GM19099 (cell line): ENCODE measurements around the gene PKP1.

Experiments used
- POLR2A ChIP-seq: IDR thresholded peaks from 3 replicates; pipeline ENCODE4 v1.6.1; 2011; ENCODE audit warnings: low read depth; ENCODE audit not compliant: insufficient read length; ENCODE audit errors: extremely low read depth

PKP1 gene

DNA sequence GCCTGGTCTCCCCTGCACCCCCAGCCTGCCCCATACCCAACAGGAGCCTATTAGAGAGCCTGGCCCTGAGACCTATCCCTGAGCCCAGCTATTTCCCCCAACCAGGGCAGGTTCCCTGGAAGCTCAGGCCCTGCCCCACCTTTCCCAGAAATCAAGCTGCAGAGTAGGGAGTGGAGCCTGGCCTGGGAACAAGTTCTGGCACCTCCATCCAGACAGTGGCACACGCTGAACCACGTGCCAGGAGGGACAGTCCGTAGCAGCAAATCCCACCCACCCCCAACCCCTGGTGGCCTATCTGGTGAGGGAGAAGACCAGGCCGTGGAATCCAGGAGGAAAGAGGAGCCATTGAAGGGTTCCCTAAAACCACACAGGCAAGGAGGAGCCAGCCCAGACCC is 71.6 kb downstream of the PKP1 start:
- no peak for TF ChIP-seq POLR2A

DNA sequence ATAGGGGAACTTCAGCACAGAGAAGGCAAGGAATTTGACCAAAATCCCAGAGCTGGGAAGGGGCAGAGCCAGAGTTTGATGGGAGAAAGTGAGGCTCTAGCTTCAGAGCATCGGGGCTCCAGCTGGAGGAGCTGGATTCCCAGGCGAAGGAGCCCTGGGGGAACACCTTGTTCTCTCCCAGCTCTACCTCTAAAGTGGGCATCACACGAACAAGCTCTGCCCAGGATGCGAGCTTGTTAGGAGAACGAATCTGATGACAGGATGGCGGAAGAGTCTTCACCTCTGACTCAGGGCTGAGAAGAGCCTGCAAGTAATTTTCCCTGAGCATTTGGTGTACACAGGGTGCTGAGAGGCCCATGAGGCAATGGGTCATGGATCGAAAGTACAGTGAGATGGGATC is 72.2 kb downstream of the PKP1 start:
- TF ChIP-seq POLR2A: no peak

DNA sequence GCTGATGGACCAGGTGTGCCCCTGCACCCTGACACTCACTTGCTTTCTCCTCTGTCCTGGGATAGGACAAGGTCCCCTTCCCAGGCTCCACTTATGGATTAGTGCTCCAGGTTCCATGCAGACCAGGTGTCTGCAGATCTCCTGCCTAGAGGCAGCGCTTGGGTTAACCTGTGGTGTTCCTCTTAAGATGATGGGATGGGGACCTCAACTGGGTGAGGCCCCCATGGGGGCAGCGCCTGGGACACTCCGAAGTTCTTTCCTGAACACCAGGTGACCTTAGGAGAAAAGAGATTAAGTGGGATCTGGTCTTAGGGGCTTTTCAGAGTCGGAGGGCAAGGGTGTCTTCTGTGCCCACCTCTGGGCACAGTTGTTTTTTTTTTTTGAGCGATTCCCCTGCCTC is 72.9 kb downstream of the PKP1 start:
- no peak for TF ChIP-seq POLR2A

DNA sequence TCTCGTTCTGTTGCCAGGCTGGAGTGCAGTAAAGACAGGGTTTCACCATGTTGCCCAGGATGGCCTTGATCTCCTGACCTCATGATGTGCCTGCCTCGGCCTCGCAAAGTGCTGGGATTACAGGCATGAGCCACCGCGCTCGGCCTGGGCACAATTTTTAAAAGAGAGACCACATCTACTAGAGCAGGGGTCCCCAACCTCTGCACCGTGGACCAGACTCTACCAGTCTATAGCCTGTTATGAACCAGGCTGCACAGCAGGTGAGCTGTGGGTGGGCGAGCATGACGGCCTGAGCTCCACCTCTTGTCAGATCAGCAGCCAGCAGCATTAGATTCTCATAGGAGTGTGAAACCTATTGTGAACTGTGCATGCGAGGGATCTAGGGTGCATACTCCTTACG is 73.4 kb downstream of the PKP1 start:
- TF ChIP-seq POLR2A: no peak

DNA sequence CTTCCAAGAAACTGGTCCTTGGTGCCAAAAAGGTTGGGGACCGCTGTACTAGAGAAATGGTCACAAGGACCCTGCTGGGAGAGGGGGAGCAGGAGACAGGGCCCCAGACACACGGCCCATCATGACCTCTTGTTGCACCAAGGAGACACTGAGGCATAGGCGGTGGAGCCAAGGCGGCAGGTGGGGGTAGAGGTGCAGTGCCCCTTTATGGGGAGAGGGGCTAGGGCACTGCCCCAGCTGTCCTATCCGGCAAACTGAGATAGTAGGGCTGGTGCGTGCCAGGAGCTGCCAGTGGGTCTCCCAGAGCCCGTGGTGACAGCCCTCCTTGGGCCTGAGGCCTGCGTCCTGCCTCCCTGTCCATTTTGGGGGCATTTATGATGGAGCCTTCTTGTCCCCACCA is 73.9 kb downstream of the PKP1 start:
- no peak for TF ChIP-seq POLR2A

DNA sequence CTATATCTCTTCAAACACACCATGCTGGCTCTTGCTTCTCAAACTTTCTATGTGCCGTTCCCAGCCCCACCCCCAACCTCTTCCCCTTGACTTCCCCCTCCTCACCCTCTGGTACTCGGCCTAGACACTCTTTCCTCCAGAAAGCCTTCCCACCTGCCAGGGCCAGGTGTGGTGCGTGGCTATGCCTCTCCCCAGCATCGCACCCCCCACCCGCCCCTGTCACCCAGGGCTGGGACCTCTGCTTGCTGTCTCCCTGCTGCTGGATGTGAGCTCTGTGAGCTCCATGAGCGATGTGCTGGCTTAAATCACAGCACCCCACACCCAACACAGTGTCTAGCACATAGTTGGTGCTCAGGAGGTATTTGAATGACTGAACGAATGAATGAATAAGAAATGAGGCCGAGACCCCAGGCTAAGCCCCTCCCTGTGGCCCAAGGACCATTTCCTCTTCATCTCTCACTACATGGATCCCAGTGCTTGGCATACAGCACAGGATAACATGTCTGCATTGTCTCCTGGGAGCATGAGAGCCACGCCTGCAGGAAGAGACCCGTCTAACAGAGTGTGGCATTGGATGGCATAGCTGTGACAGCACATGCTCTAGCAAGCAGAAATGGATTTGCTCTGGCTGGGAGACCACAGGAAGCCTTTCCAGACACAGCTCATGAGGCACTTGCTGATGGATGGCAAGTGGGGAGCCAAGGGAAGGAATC is 74.5 kb downstream of the PKP1 start:
- TF ChIP-seq POLR2A: no peak

DNA sequence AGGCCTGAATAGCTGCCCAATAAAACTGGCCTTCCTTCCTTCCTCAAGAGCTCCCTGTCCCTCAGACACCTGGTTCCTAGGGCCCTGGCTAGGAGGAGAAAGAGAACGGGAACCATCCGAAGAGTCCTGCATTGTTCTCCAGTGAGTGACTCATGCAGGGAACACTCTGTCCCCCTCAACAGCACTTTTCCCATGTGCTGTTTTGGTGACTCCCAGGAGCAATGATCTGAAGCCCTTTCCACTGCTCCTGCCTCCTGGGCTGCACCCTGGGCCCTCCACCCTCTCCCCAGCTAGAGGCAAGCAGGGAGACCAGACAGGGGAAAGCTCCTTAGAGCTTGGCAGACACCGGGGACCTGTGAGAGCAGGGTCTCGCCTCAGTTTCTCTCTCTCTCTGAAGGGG is 75.3 kb downstream of the PKP1 start:
- no peak for TF ChIP-seq POLR2A

DNA sequence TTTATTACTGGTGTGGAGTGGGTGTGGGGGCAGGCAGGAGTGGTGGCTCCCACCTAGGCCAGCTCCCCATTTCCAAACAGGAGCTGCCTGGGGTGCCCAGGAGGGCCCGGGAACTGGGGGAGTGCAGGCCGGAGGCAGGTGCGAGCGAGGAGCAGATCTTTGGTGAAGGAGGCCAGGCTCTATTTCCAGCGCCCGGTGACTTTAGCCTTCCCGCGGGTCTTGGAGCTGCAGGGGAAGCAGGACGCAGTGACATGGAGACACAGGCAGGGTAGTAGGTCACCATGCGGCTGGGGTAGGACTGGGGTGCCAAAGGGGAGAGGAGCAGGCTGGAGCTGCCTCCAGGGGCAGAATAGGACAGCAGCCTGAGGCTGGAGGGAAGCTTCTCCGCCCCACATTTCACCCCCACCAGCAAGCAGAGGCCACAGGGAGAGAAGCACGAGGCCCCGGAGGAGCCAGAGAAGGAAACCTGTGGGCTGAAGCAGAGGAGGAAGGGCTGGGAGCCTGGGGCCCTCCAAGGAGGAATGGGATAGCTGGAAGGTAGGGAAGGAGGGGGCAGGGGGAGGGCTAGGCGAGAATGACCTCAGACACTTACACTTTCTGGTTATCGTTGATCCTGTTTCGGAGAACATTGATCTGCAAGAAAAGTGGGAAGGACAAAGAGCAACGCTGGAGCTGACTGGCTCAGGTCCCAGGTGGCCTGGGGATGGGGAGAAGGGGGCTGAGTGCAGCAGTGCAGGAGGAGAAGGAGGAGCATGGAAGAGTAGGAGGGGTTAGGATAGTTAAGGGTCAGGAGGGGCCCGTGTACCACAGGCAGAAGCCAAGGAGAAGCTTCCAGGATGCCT is 75.9 kb downstream of the PKP1 start:
- no peak for TF ChIP-seq POLR2A

DNA sequence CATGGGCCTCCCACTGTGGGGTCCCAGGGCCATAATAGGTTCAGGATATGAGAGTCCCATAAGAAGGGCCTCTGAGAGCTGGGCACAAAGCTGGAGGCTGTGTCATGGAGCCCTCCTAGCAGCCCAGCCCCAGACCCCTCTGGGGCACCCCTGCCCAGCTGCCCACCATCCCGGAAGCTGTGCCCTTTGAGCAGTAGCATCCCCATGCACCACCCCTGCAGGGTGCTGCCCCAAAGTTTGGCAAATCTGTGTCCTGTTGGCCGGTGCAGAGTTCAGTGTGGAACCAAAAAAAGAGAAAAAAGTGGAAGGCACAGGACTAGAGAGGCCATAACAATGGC is 76.5 kb downstream of the PKP1 start:
- no peak for TF ChIP-seq POLR2A

DNA sequence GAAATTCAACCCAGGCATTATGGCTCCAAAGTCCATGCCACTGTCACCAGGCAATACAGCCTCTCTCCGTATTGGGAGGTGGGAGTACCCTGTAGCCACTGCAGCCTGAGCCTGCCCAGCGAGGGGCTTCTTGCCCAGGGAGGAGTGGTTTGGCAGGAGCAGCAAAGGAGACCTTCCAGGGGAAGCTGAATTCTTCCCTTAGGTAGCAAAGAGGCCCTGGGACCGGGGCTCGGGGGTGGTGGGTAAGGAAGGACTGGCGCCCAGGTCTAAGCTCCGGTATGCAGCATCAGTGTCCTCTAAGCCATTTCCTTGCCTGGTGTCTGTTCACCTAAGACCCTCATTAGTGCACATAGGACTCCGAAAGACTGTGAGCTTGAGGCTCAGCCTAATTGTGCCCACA is 77.2 kb downstream of the PKP1 start:
- TF ChIP-seq POLR2A: no peak

DNA sequence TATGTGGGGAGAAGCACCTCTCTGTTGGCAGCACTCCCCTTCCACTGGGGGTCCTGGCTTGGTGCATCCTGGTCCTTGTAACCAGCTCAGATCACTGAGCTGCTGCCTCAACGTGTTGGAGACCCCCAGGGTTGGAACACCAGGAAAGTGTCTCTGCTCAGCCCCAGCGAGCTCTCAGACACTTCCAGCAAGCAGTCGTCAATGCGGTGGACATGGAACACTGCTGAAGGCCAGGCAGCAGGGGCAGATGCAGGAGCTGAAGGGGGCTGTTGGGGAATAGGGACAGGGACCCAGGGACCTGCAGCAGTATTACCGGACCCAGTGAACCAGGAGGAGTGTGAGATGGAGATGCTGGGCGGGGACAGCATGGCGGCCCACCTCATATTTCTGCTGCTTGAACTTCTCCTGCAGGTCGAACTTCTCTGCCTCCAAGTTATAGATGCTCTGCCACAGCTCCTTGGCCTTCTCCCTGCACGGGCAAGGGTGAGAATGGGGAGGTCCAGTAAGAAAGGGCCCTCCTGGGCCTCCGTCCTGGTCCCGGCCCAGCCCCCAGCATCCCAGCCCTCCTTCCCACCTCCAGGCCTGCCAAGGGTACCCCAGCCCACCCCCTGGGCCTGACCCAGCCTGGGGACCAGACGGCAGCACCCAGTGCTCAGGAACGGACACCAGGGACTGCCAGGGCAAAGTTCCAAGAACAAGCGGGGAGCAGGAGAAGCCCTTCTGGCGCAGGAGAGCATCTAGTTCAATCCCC is 77.8 kb downstream of the PKP1 start:
- TF ChIP-seq POLR2A: no peak

DNA sequence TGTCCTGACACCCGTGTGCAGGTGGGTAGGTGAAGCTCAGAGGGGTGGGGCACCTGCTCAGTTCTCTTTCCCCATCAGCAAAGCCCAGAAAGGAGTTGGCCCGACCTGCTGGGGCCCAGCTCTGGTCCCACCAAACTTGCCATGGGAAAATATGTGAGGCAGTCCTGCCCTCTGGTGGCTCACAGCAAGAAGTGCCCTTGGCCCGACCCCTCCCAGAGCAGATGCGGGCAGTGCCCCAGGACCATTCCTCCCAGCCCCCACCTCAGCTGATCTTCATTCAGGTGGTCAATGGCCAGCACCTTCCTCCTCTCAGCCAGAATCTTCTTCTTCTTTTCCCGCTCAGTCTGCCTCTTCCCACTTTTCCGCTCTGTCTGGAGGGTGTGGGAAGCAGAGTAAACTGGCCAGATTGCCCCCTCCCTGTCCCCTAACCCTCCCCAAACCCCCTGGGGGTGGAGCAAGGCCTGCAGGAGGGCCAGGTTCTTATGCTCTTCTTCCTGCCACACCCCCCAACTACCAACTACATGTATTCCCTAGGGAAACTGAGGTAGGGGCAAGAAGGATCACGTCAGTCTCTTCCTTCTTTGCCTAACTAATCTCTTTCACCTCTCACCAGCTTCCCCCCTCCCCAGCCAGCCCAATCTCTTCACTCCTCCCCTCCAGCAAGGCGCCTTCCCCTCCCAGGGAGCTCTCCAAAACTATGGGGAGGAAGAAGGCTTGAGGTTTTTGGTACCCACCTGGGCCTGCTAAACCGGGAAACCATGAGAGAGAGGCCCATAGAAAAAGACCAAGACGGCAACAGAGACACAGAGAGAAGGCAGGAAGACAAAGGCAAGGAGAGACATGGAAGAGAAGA is 78.6 kb downstream of the PKP1 start:
- no peak for TF ChIP-seq POLR2A

DNA sequence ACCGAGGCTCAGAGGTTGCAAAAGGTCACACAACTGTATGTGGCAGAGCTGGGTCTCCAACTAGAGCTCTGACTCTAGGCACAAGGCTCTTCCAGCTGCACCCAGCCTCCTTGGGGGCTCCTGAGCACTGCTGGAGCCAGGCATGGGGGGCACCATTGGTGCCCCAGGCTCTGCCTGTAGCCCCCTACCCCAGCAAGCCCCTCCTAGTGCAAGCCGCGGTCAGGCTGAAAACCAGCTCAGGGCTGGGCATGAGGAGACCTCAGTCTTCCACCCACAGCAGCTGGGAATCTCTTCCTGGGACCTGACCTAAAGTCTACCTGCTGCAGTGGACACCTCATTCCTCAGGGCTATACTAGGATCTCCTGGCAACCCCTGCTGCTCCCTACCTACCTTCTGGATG is 79.6 kb downstream of the PKP1 start:
- TF ChIP-seq POLR2A: no peak

DNA sequence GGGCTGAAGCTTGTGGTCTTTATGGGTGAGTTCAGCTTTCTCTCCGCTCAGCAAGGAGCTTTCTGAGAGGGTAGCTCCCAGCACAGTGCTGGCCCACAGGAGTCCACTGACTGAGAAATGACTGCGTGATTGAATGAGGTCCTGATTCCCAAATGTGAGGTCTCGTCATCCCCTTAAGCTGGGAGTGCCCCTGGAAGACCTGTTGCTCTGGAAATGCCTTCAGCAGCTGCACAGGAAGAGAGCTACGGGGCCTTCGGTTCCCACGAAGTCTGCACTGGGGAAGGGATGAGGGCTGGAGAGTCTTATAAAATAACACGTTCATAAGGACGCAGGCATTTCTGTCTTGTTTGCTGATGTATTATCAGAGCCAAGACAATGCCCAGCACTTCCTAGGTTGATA is 80.2 kb downstream of the PKP1 start:
- no peak for TF ChIP-seq POLR2A

DNA sequence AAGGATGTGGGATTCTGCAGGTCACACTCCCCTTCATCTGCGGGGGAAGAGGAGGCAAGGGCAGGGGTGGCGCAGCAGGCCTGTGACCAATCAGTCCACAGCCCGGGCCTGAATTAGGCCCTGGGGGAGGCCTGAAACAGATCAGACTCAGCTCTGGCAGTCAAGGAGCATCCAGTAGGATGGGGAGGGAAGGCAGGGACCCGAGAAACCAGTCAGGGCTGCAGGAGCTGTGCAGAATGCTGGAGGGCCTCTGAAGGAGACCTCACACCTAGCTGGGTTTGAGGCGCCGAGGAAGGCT is 81.5 kb downstream of the PKP1 start:
- no peak for TF ChIP-seq POLR2A
